Lung (tissue), 12 donors: ENCODE measurements around the gene CPT1A. TPM values are rescaled to one million over a fixed set of nuclear protein-coding genes. Genes with fewer than 3 reads are reported as not detected.

Experiments
- ATAC-seq: fragments of 200-7000 bp; cut with Tn5 transposase; one replicate; pipeline ENCODE4 v1.9.1; 2020; ENCODE audit warnings: moderate number of reproducible peaks; ENCODE audit not compliant: insufficient read depth, low FRiP score
- DNase-seq, 3 donors: peaks; one replicate each; pipeline ENCODE4 v3.0.0-alpha.2; 2013 to 2017
- H3K27ac ChIP-seq, 2 donors: one replicate each; pipeline ENCODE4 v1.5.1; 2013; ENCODE audit warnings: mild to moderate bottlenecking in 2 of 2, moderate library complexity in 2 of 2, control low read depth in 1 of 2, inconsistent platforms in 1 of 2, low read depth in 1 of 2, low read length in 1 of 2
- H3K27me3 ChIP-seq, 3 donors: one replicate each; pipeline ENCODE4 v1.5.1; 2013; ENCODE audit warnings: low read length in 2 of 3; ENCODE audit not compliant: control insufficient read depth in 3 of 3, insufficient read depth in 3 of 3
- H3K36me3 ChIP-seq, 4 donors: one replicate each; pipeline ENCODE4 v1.5.1; 2013; ENCODE audit warnings: low read length in 4 of 4, mild to moderate bottlenecking in 1 of 4, moderate library complexity in 1 of 4; ENCODE audit not compliant: control insufficient read depth in 4 of 4, insufficient read depth in 4 of 4
- H3K4me1 ChIP-seq, 5 donors: one replicate each; pipeline ENCODE4 v1.5.1; 2013; ENCODE audit warnings: low read length in 5 of 5, mild to moderate bottlenecking in 2 of 5, moderate library complexity in 1 of 5; ENCODE audit not compliant: control insufficient read depth in 5 of 5, insufficient read depth in 5 of 5
- H3K4me3 ChIP-seq: one replicate; pipeline ENCODE4 v1.5.1; 2013; ENCODE audit warnings: mild to moderate bottlenecking, control low read depth, moderate library complexity
- H3K9ac ChIP-seq, 2 donors: one replicate each; pipeline ENCODE4 v1.5.1; 2013; ENCODE audit warnings: low read length in 2 of 2, control low read depth in 1 of 2; ENCODE audit not compliant: insufficient read depth in 1 of 2
- H3K9me3 ChIP-seq, 4 donors: one replicate each; pipeline ENCODE4 v1.5.1; 2013; ENCODE audit warnings: low read length in 3 of 4, mild to moderate bottlenecking in 1 of 4, moderate library complexity in 1 of 4; ENCODE audit not compliant: control insufficient read depth in 4 of 4, insufficient read depth in 3 of 4
- CTCF ChIP-seq: IDR thresholded peaks from 2 replicates; pipeline ENCODE4 v1.5.1; 2012; ENCODE audit warnings: mild to moderate bottlenecking; ENCODE audit errors: control extremely low read depth, extremely low read depth
- WGBS, 2 donors: extraction: QIAGEN DNeasy Blood & Tissue Kit; methylation state at CpG; one replicate each; pipeline ENCODE4 v1.1.7; 2013; 5-methylcytosine and 5-hydroxymethylcytosine counted together
- polyA plus RNA-seq, 2 donors: library from polyadenylated mRNA; stranded (reverse); fragments of 200-250 nt; gene quantifications; one replicate each; pipeline ENCODE4 v1.2.1, GENCODE V29; 2013
- total RNA-seq, 2 donors: library from RNA; depleted of rRNA in 1 of 2; stranded (reverse); fragments of >200 nt in 1 of 2; gene quantifications; one replicate each; pipeline ENCODE4 v1.2.1, GENCODE V29; 2014 to 2021
- donor health status: control.
- donor health status: control.
- donor health status: Bipolar disorder and iron deficiency.
- donor health status: healthy.
- donor health status: DM: yes; HTN: yes; CAD: no.

Gene CPT1A
- total and polyA plus RNA-seq, 4 donors = 17.0 to 51.7 (median 18.4) TPM

DNA sequence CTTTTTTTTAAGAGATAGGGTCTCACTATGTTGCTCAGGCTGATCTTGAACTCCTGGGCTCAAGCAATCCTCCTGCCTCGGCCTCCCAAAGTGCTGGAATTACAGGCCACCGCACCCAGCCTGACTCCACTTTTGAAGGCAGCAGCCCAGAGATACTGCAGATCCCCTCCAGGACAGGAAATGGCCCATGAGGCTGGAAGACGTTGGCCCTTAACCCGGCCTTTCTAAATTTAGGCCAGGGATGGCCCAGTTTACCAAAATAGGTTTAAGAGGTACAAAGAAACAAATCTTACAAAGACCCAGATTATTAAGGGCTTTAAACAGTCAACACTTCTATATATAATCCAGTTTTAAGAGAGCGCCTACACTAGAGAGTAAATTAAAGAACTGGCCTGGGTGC is 32.2 kb downstream of the CPT1A start:
- DNase-seq (no peak), ATAC-seq (no peak)
- no peaks in the 10 kb centered on the region for H3K27me3 ChIP-seq
- H3K9me3 ChIP-seq = no peaks in the 10 kb centered on the region
- no peak for TF ChIP-seq CTCF
- H3K9ac ChIP-seq = no peak overlapping the region
- H3K36me3 ChIP-seq = peaks cover 0 to 31% (median 4%) of the 10 kb centered on the region in 4 donors
- 73 to 82% methylated on average over 5 of the region's 5 CpGs for WGBS, 2 donors
- peak overlapping the region in 1 of 2 donors; percentile 77 for H3K27ac ChIP-seq
- no peak overlapping the region for H3K4me3 ChIP-seq
- peaks cover 0 to 7% (median 0%) of the 10 kb centered on the region in 5 donors for H3K4me1 ChIP-seq

DNA sequence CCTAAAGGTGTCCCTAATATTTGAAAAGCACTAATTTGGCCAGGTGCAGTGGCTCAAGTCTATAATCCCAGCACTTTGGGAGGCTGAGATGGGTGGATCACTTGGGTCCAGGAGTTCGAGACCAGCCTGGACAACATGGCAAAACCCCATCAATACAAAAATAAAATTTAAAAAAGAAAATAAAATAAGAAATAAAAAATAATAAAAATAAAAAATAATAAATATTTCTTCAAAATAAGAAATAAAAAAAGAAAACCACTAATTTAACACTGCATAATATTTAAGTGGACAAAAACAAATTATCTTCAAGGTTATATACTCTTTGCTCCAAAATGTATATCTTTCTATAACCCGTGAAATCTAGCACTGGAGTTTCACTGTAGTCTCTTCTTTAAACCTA is 32.9 kb downstream of the CPT1A start:
- WGBS, 2 donors = 92 to 97% methylated on average over 2 of the region's 2 CpGs
- Histone ChIP-seq H3K27me3 (no peaks in the 10 kb centered on the region), H3K4me3 (no peak overlapping the region), H3K36me3 (peaks cover 0 to 34% (median 6%) of the 10 kb centered on the region in 4 donors), H3K9ac (no peak overlapping the region), H3K9me3 (no peaks in the 10 kb centered on the region), H3K27ac (no peak overlapping the region), H3K4me1 (peaks cover 0 to 7% (median 0%) of the 10 kb centered on the region in 5 donors)
- no peak for DNase-seq
- no peak for TF ChIP-seq CTCF
- no peak for ATAC-seq

DNA sequence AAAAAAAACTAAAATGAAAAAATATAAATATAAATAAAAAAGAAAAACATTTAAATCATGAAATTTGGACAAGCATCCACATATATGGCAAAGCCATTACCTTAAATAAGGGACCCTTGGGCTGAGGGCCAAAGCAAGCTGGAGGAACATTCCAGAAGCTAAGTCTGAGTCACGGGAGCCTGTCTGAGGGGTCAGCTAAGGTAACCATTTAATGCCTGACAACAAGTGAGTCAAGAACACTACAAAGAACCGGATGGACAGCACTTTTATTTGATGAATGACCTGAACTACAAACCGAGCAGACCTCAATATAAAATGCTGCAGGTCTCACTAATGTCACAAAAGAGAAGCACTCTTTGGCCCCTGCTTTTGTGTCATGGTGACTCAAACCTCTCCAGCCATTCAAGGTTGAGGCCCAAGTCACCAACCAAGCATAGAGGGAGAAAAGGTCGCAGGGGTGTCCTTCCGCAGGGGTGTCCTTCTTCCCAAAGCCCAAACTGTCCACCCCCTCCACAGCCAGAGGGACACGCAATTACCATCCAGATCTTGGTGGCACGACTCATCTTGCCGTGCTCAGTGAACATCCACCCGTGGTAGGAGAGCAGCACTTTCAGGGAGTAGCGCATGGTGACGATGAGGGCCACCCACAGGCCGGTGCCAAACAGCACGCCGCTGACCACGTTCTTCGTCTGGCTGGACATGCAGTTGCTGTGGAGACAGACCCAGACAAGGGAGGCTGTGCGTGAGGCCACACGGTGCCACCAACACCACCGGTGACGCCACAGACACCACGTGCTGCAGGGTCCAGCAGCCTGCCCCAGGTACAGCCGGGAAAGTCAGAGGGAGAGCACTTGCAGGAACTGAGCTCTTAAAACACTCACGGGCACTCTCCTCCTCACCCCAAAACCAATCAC is 34.5 kb downstream of the CPT1A start:
- Histone ChIP-seq H3K9ac (no peak overlapping the region), H3K36me3 (peaks cover 0 to 27% (median 6%) of the 10 kb centered on the region in 4 donors), H3K27me3 (no peaks in the 10 kb centered on the region), H3K4me3 (no peak overlapping the region), H3K4me1 (peaks cover 0 to 3% (median 0%) of the 10 kb centered on the region in 5 donors), H3K9me3 (no peaks in the 10 kb centered on the region), H3K27ac (no peak overlapping the region)
- DNase-seq = no peak
- no peak for TF ChIP-seq CTCF
- ATAC-seq = no peak
- 89 to 94% methylated on average over 23 of the region's 23 CpGs for WGBS, 2 donors
